Measurements from ENCODE around the gene SUPT4H1.

GRCh38 chr17:58351182-58351581 is 819 bp downstream of the SUPT4H1 start:
- TF ChIP-seq CTCF (conservative IDR thresholded peaks at IDR 0.05; ENCODE audit: low read depth, low read length) (no peak), MXI1 (IDR thresholded peaks at IDR 0.05; ENCODE audit: borderline replicate concordance, low read depth, low read length) (no peak), BHLHE40 (IDR thresholded peaks at IDR 0.05; ENCODE audit: low read depth, low read length) (no peak), MAFK (IDR thresholded peaks at IDR 0.05; ENCODE audit: low read depth, low read length) (no peak), RAD21 (IDR thresholded peaks at IDR 0.05; ENCODE audit: low read length) (no peak), POLR2A (IDR thresholded peaks at IDR 0.05; ENCODE audit: low read depth, low read length) (no peak)
- TF ChIP-seq, protein P1, sequence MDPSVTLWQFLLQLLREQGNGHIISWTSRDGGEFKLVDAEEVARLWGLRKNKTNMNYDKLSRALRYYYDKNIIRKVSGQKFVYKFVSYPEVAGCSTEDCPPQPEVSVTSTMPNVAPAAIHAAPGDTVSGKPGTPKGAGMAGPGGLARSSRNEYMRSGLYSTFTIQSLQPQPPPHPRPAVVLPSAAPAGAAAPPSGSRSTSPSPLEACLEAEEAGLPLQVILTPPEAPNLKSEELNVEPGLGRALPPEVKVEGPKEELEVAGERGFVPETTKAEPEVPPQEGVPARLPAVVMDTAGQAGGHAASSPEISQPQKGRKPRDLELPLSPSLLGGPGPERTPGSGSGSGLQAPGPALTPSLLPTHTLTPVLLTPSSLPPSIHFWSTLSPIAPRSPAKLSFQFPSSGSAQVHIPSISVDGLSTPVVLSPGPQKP (IDR thresholded peaks at IDR 0.05; ENCODE audit: borderline replicate concordance, low read depth, low read length) = no peak

Data from IMR-90 (cell line).